ENCODE data around the gene CRB1.

Gene CRB1

GRCh38 chr1:197441999-197442414 lies 174.0 kb downstream of the CRB1 start:
- TF ChIP-seq CTCF (IDR thresholded peaks at IDR 0.05; ENCODE audit: borderline replicate concordance, insufficient read depth, low read depth, low read length), result no peak
- H3K4me3 ChIP-seq (ENCODE audit: low read depth, low read length), result no peak overlapping the region

- TF ChIP-seq CTCF (IDR thresholded peaks at IDR 0.05; ENCODE audit: borderline replicate concordance, insufficient read depth, low read depth, low read length), result no peak
- H3K4me3 ChIP-seq (ENCODE audit: low read depth, low read length), result no peak overlapping the region
These were observed 176.7 kb downstream of the CRB1 start for GRCh38 chr1:197444755-197445154.

- no peak for TF ChIP-seq CTCF (IDR thresholded peaks at IDR 0.05; ENCODE audit: borderline replicate concordance, insufficient read depth, low read depth, low read length)
- H3K4me3 ChIP-seq (ENCODE audit: low read depth, low read length), result no peak overlapping the region
These were observed 180.2 kb downstream of the CRB1 start for GRCh38 chr1:197448121-197448779.

- TF ChIP-seq CTCF (IDR thresholded peaks at IDR 0.05; ENCODE audit: borderline replicate concordance, insufficient read depth, low read depth, low read length), result no peak
- no peak overlapping the region for H3K4me3 ChIP-seq (ENCODE audit: low read depth, low read length)
These were observed 183.3 kb downstream of the CRB1 start for GRCh38 chr1:197451381-197451780.

GRCh38 chr1:197453376-197454058 lies 185.5 kb downstream of the CRB1 start:
- TF ChIP-seq CTCF (IDR thresholded peaks at IDR 0.05; ENCODE audit: borderline replicate concordance, insufficient read depth, low read depth, low read length), result no peak
- H3K4me3 ChIP-seq (ENCODE audit: low read depth, low read length), result no peak overlapping the region

- no peak for TF ChIP-seq CTCF (IDR thresholded peaks at IDR 0.05; ENCODE audit: borderline replicate concordance, insufficient read depth, low read depth, low read length)
- no peak overlapping the region for H3K4me3 ChIP-seq (ENCODE audit: low read depth, low read length)
These were observed 194.5 kb downstream of the CRB1 start for GRCh38 chr1:197462539-197462938.

GRCh38 chr1:197463142-197463541 lies 195.1 kb downstream of the CRB1 start:
- no peak for TF ChIP-seq CTCF (IDR thresholded peaks at IDR 0.05; ENCODE audit: borderline replicate concordance, insufficient read depth, low read depth, low read length)
- no peak overlapping the region for H3K4me3 ChIP-seq (ENCODE audit: low read depth, low read length)

All from GM12875 (cell line).